Trophoblast cell (in vitro differentiated cells and primary cell): ENCODE results near the gene GBX1.

Experiments used
- DNase-seq, 2 donors: peaks; one replicate each; pipeline ENCODE4 v3.0.0-alpha.2; 2016
- H2AFZ ChIP-seq: 2 replicates; pipeline ENCODE4 v1.6.1; 2013; ENCODE audit warnings: low read length, moderate library complexity, mild to moderate bottlenecking; ENCODE audit not compliant: insufficient read depth, poor library complexity
- H2AK5ac ChIP-seq: 2 replicates; pipeline ENCODE4 v1.6.1; 2013; ENCODE audit warnings: mild to moderate bottlenecking, low read length
- H2BK120ac ChIP-seq: 2 replicates; pipeline ENCODE4 v1.6.1; 2013; ENCODE audit warnings: low read length, mild to moderate bottlenecking, moderate library complexity; ENCODE audit not compliant: insufficient read depth, poor library complexity
- H2BK12ac ChIP-seq: 2 replicates; pipeline ENCODE4 v1.6.1; 2013; ENCODE audit warnings: mild to moderate bottlenecking, low read length, moderate library complexity
- H2BK5ac ChIP-seq: 2 replicates; pipeline ENCODE4 v1.6.1; 2013; ENCODE audit warnings: low read length, low read depth, moderate library complexity, mild to moderate bottlenecking; ENCODE audit not compliant: poor library complexity
- H3K14ac ChIP-seq: 2 replicates; pipeline ENCODE4 v1.6.1; 2013; ENCODE audit warnings: mild to moderate bottlenecking, low read length
- H3K18ac ChIP-seq: 2 replicates; pipeline ENCODE4 v1.6.1; 2013; ENCODE audit warnings: mild to moderate bottlenecking, low read length
- H3K23ac ChIP-seq: 2 replicates; pipeline ENCODE4 v1.6.1; 2013; ENCODE audit warnings: low read length
- H3K27ac ChIP-seq: 2 replicates; pipeline ENCODE4 v1.5.1; 2013; ENCODE audit warnings: low read depth, mild to moderate bottlenecking, inconsistent platforms, low read length, moderate library complexity
- H3K27me3 ChIP-seq: 2 replicates; pipeline ENCODE4 v1.6.1; 2013; ENCODE audit warnings: inconsistent platforms, mild to moderate bottlenecking, low read length, moderate library complexity; ENCODE audit not compliant: insufficient read depth
- H3K36me3 ChIP-seq, 2 experiments: 1 replicate in 1 of 2; 2 replicates in 1 of 2; pipeline ENCODE4 v1.6.1; 2013; ENCODE audit warnings: low read length in 2 of 2, mild to moderate bottlenecking in 2 of 2, moderate library complexity in 1 of 2; ENCODE audit not compliant: insufficient read depth in 2 of 2, control insufficient read depth in 1 of 2
- H3K4ac ChIP-seq: 2 replicates; pipeline ENCODE4 v1.6.1; 2013; ENCODE audit warnings: low read depth, mild to moderate bottlenecking, low read length, moderate library complexity
- H3K4me1 ChIP-seq, 2 experiments: 1 replicate in 1 of 2; 2 replicates in 1 of 2; pipeline ENCODE4 v1.6.1; 2013; ENCODE audit warnings: low read length in 2 of 2, mild to moderate bottlenecking in 2 of 2, moderate library complexity in 1 of 2; ENCODE audit not compliant: insufficient read depth in 2 of 2, control insufficient read depth in 1 of 2
- H3K4me2 ChIP-seq: 2 replicates; pipeline ENCODE4 v1.6.1; 2013; ENCODE audit warnings: inconsistent platforms, mild to moderate bottlenecking, low read length, moderate library complexity
- H3K4me3 ChIP-seq: 2 replicates; pipeline ENCODE4 v1.5.1; 2013; ENCODE audit warnings: mild to moderate bottlenecking, low read depth, low read length, inconsistent platforms
- H3K79me1 ChIP-seq: one replicate; pipeline ENCODE4 v1.6.1; 2013; ENCODE audit warnings: low read length
- H3K79me2 ChIP-seq: 2 replicates; pipeline ENCODE4 v1.6.1; 2013; ENCODE audit warnings: low read length, mild to moderate bottlenecking; ENCODE audit not compliant: control insufficient read depth, insufficient read depth, poor library complexity
- H3K9ac ChIP-seq: 2 replicates; pipeline ENCODE4 v1.6.1; 2013; ENCODE audit warnings: mild to moderate bottlenecking, low read length
- H3K9me3 ChIP-seq: 2 replicates; pipeline ENCODE4 v1.6.1; 2013; ENCODE audit warnings: low read depth, mild to moderate bottlenecking, control low read depth, inconsistent platforms, low read length; ENCODE audit not compliant: insufficient read depth
- H4K12ac ChIP-seq: 2 replicates; pipeline ENCODE4 v1.6.1; 2013; ENCODE audit warnings: low read depth, mild to moderate bottlenecking, low read length, moderate library complexity
- H4K8ac ChIP-seq: 2 replicates; pipeline ENCODE4 v1.6.1; 2013; ENCODE audit warnings: low read depth, mild to moderate bottlenecking, low read length, moderate library complexity
- H4K91ac ChIP-seq: one replicate; pipeline ENCODE4 v1.6.1; 2013; ENCODE audit warnings: low read depth, mild to moderate bottlenecking, low read length, moderate library complexity
- WGBS: extraction: QIAGEN DNeasy Blood & Tissue Kit; methylation state at CpG from one replicate; pipeline ENCODE4 v1.1.7; 2013; ENCODE audit warnings: missing lambda C conversion rate; ENCODE audit not compliant: insufficient read length, insufficient coverage; ENCODE audit errors: extremely low coverage; 5-methylcytosine and 5-hydroxymethylcytosine counted together

Gene GBX1

GRCh38 chr7:151119902-151120301 is 47.6 kb downstream of the GBX1 start:
- H2BK5ac ChIP-seq: no peak overlapping the region
- H3K4me1 ChIP-seq: peaks cover 19 to 20% of the 10 kb centered on the region in 2 experiments
- no peak overlapping the region for H3K4me2 ChIP-seq
- H3K9ac ChIP-seq: no peak overlapping the region
- no peak overlapping the region for H4K91ac ChIP-seq
- no peak overlapping the region for H3K4ac ChIP-seq
- no peak overlapping the region for H4K12ac ChIP-seq
- H2BK120ac ChIP-seq: no peak overlapping the region
- H3K79me2 ChIP-seq: peaks cover 17% of the 10 kb centered on the region
- WGBS: no CpG with 5 or more reads among the region's 27 CpGs
- H3K9me3 ChIP-seq: peaks cover 2% of the 10 kb centered on the region
- no peak overlapping the region for H3K14ac ChIP-seq
- H3K79me1 ChIP-seq: peaks cover 6% of the 10 kb centered on the region
- H3K4me3 ChIP-seq: no peak overlapping the region
- no peak overlapping the region for H3K18ac ChIP-seq
- peaks cover 83% of the 10 kb centered on the region in 2 experiments for H3K36me3 ChIP-seq
- no peak overlapping the region for H2AFZ ChIP-seq
- no peak overlapping the region for H2BK12ac ChIP-seq
- DNase-seq: no peak
- H3K27me3 ChIP-seq: no peaks in the 10 kb centered on the region
- no peak overlapping the region for H3K23ac ChIP-seq
- H3K27ac ChIP-seq: no peak overlapping the region
- no peak overlapping the region for H2AK5ac ChIP-seq
- H4K8ac ChIP-seq: no peak overlapping the region

- Histone ChIP-seq H3K79me2 (peaks cover 21% of the 10 kb centered on the region), H2BK120ac (no peak overlapping the region), H2BK5ac (no peak overlapping the region), H4K8ac (no peak overlapping the region), H2AFZ (no peak overlapping the region), H3K79me1 (peaks cover 13% of the 10 kb centered on the region), H3K9ac (no peak overlapping the region), H2AK5ac (no peak overlapping the region), H3K4me1 (peaks cover 17% of the 10 kb centered on the region in 2 experiments), H3K9me3 (peaks cover 2% of the 10 kb centered on the region), H3K36me3 (peaks cover 74% of the 10 kb centered on the region in 2 experiments), H3K18ac (no peak overlapping the region), H3K4me3 (no peak overlapping the region), H3K27ac (no peak overlapping the region), H4K12ac (no peak overlapping the region), H3K27me3 (no peaks in the 10 kb centered on the region), H3K23ac (no peak overlapping the region), H3K4me2 (no peak overlapping the region), H2BK12ac (no peak overlapping the region), H3K4ac (no peak overlapping the region), H3K14ac (no peak overlapping the region), H4K91ac (no peak overlapping the region)
- no CpG with 5 or more reads among the region's 13 CpGs for WGBS
- DNase-seq: no peak
Observed at GRCh38 chr7:151119055-151119415, 48.5 kb downstream of the GBX1 start.

- H4K91ac ChIP-seq: no peak overlapping the region
- H4K8ac ChIP-seq: no peak overlapping the region
- peaks cover 18% of the 10 kb centered on the region for H3K79me1 ChIP-seq
- no peak for DNase-seq
- no peak overlapping the region for H4K12ac ChIP-seq
- no peak overlapping the region for H2BK12ac ChIP-seq
- no peak overlapping the region for H2BK120ac ChIP-seq
- peaks cover 2% of the 10 kb centered on the region for H3K9me3 ChIP-seq
- no peak overlapping the region for H3K23ac ChIP-seq
- H2AK5ac ChIP-seq: no peak overlapping the region
- no peak overlapping the region for H3K9ac ChIP-seq
- H3K4me1 ChIP-seq: peaks cover 18 to 22% of the 10 kb centered on the region in 2 experiments
- H3K4ac ChIP-seq: no peak overlapping the region
- peaks cover 69 to 70% of the 10 kb centered on the region in 2 experiments for H3K36me3 ChIP-seq
- H3K4me3 ChIP-seq: no peak overlapping the region
- peaks cover 21% of the 10 kb centered on the region for H3K79me2 ChIP-seq
- no peak overlapping the region for H3K14ac ChIP-seq
- H2AFZ ChIP-seq: no peak overlapping the region
- whole genome bisulfite sequencing: no CpG with 5 or more reads among the region's 38 CpGs
- no peak overlapping the region for H3K4me2 ChIP-seq
- H3K27ac ChIP-seq: no peak overlapping the region
- no peak overlapping the region for H2BK5ac ChIP-seq
- H3K27me3 ChIP-seq: no peaks in the 10 kb centered on the region
- no peak overlapping the region for H3K18ac ChIP-seq
Observed at GRCh38 chr7:151118108-151119054, 49.1 kb downstream of the GBX1 start.

GRCh38 chr7:151117565-151117964 is 49.9 kb downstream of the GBX1 start:
- no CpG with 5 or more reads among the region's 12 CpGs for WGBS
- Histone ChIP-seq H3K27ac (no peak overlapping the region), H3K36me3 (peaks cover 61% of the 10 kb centered on the region in 2 experiments), H3K9ac (no peak overlapping the region), H2AFZ (no peak overlapping the region), H3K4me2 (no peak overlapping the region), H3K4ac (peak overlapping the region; percentile 16), H3K4me3 (no peak overlapping the region), H4K12ac (no peak overlapping the region), H2AK5ac (no peak overlapping the region), H3K79me2 (peaks cover 23% of the 10 kb centered on the region), H3K9me3 (no peaks in the 10 kb centered on the region), H3K18ac (no peak overlapping the region), H3K27me3 (no peaks in the 10 kb centered on the region), H4K91ac (no peak overlapping the region), H2BK5ac (no peak overlapping the region), H4K8ac (no peak overlapping the region), H3K14ac (no peak overlapping the region), H2BK120ac (no peak overlapping the region), H3K23ac (no peak overlapping the region), H3K4me1 (peaks cover 23 to 29% of the 10 kb centered on the region in 2 experiments), H3K79me1 (peaks cover 23% of the 10 kb centered on the region), H2BK12ac (no peak overlapping the region)
- no peak for DNase-seq
